Activated CD8-positive, alpha-beta T cell treated with anti-CD3 and anti-CD28 coated beads, Interleukin-2, amount 10 ng/mL, durations not matched to agents 7 days and 5 days (primary cell): Measurements from ENCODE around the gene SH2D4B. TPM values are rescaled to one million over a fixed set of nuclear protein-coding genes. Genes with fewer than 3 reads are reported as not detected.

Source experiments
- ATAC-seq: fragments of 150-1000 bp; cut with Tn5 transposase; one replicate; pipeline ENCODE4 v1.10.0; 2021; ENCODE audit warnings: moderate library complexity
- CTCF ChIA-PET: fragments of 350-600 bp; sonication (Branson Sonifier 250); formaldehyde crosslinking; loops from one replicate; lab custom pipeline; 2021; ENCODE audit warnings: antibody characterized with exemption; lab: Charles Lee
- POLR2A ChIA-PET: fragments of 350-600 bp; sonication (Branson Sonifier 250); formaldehyde crosslinking; loops from one replicate; lab custom pipeline; 2021; ENCODE audit warnings: antibody characterized with exemption; lab: Charles Lee
- DNase-seq: peaks from one replicate; pipeline ENCODE4 v3.0.0-alpha.2; 2020
- H3K27ac Mint-ChIP-seq: one replicate; pipeline ENCODE4 v1.8.0; 2021; ENCODE audit warnings: mild to moderate bottlenecking, mixed read lengths
- H3K27me3 Mint-ChIP-seq: one replicate; pipeline ENCODE4 v1.8.0; 2021; ENCODE audit warnings: low read depth, mixed read lengths
- H3K36me3 Mint-ChIP-seq: one replicate; pipeline ENCODE4 v1.8.0; 2021; ENCODE audit warnings: low read depth, mixed read lengths
- H3K4me1 Mint-ChIP-seq: one replicate; pipeline ENCODE4 v1.8.0; 2021; ENCODE audit warnings: low read depth, mixed read lengths
- H3K4me3 Mint-ChIP-seq: one replicate; pipeline ENCODE4 v1.8.0; 2021; ENCODE audit warnings: mild to moderate bottlenecking, mixed read lengths
- H3K9me3 Mint-ChIP-seq: one replicate; pipeline ENCODE4 v1.8.0; 2022; ENCODE audit warnings: mixed read lengths; ENCODE audit not compliant: insufficient read depth
- total RNA-seq, 2 experiments: library from RNA; stranded (reverse); gene quantifications; one replicate each; pipeline ENCODE4 v1.2.3, GENCODE V29; 2021

Gene SH2D4B
- total RNA-seq, 2 experiments from 2014 or later = 0.13 to 0.21 TPM

GRCh38 chr10:80659289-80659688 is 121.6 kb downstream of the SH2D4B start:
- ChIA-PET POLR2A (no interaction called here), CTCF (no interaction called here)
- Mint-ChIP-seq H3K27me3 (peaks cover under 1% of the 10 kb centered on the region), H3K4me3 (no peak overlapping the region), H3K27ac (no peak overlapping the region), H3K9me3 (no peaks in the 10 kb centered on the region), H3K4me1 (no peaks in the 10 kb centered on the region), H3K36me3 (no peaks in the 10 kb centered on the region)
- ATAC-seq (no peak), DNase-seq (no peak)

GRCh38 chr10:80660266-80660665 is 122.6 kb downstream of the SH2D4B start:
- CTCF ChIA-PET = interaction anchor here (1.1 kb wide), 1 partner anchor 16 kb away, joined by 4 read pairs; no protein-coding TSS in a partner anchor
- ATAC-seq = no peak
- no peaks in the 10 kb centered on the region for H3K36me3 Mint-ChIP-seq

GRCh38 chr10:80660736-80661135 is 123.0 kb downstream of the SH2D4B start:
- Mint-ChIP-seq H3K27me3 (peaks cover 2% of the 10 kb centered on the region), H3K27ac (no peak overlapping the region), H3K4me1 (no peaks in the 10 kb centered on the region), H3K9me3 (no peaks in the 10 kb centered on the region), H3K4me3 (no peak overlapping the region), H3K36me3 (no peaks in the 10 kb centered on the region)
- POLR2A ChIA-PET = no interaction called here
- ATAC-seq (no peak), DNase-seq (no peak)
- CTCF ChIA-PET = interaction anchor here (1.1 to 1.6 kb wide), 7 partner anchors 8 to 283 kb away, joined by 3 to 10 read pairs (median 4); no protein-coding TSS in a partner anchor

More at GRCh38 chr10:80660266-80660665, 122.6 kb downstream of the SH2D4B start:
- Mint-ChIP-seq H3K4me3 (no peak overlapping the region), H3K27me3 (peaks cover 2% of the 10 kb centered on the region), H3K9me3 (no peaks in the 10 kb centered on the region), H3K4me1 (no peaks in the 10 kb centered on the region), H3K27ac (no peak overlapping the region)
- DNase-seq = no peak
- POLR2A ChIA-PET = no interaction called here

GRCh38 chr10:80661526-80661925 is 123.8 kb downstream of the SH2D4B start:
- POLR2A ChIA-PET = no interaction called here
- H3K4me1 Mint-ChIP-seq = no peaks in the 10 kb centered on the region
- H3K36me3 Mint-ChIP-seq = no peaks in the 10 kb centered on the region
- H3K4me3 Mint-ChIP-seq = no peak overlapping the region
- CTCF ChIA-PET = interaction anchor here (1.0 to 3.3 kb wide), 10 partner anchors 9 to 283 kb away, joined by 3 to 16 read pairs (median 4); no protein-coding TSS in a partner anchor
- peaks cover 2% of the 10 kb centered on the region for H3K27me3 Mint-ChIP-seq
- ATAC-seq (no peak), DNase-seq (no peak)
- no peaks in the 10 kb centered on the region for H3K9me3 Mint-ChIP-seq
- no peak overlapping the region for H3K27ac Mint-ChIP-seq

GRCh38 chr10:80662429-80663261 is 124.9 kb downstream of the SH2D4B start:
- DNase-seq (peak; percentile 77), ATAC-seq (peak; percentile 73)
- no peak overlapping the region for H3K4me3 Mint-ChIP-seq
- no peak overlapping the region for H3K27ac Mint-ChIP-seq
- no peaks in the 10 kb centered on the region for H3K9me3 Mint-ChIP-seq
- ChIA-PET POLR2A (no interaction called here), CTCF (interaction anchor here (0.7 to 3.3 kb wide), 30 partner anchors 9 to 352 kb away, joined by 3 to 16 read pairs (median 4); no protein-coding TSS in a partner anchor)
- no peaks in the 10 kb centered on the region for H3K36me3 Mint-ChIP-seq
- H3K4me1 Mint-ChIP-seq = no peaks in the 10 kb centered on the region
- peaks cover 2% of the 10 kb centered on the region for H3K27me3 Mint-ChIP-seq

GRCh38 chr10:80664071-80664680 is 126.5 kb downstream of the SH2D4B start:
- no peak overlapping the region for H3K27ac Mint-ChIP-seq
- H3K4me3 Mint-ChIP-seq = no peak overlapping the region
- ATAC-seq (peak; percentile 50), DNase-seq (peak; percentile 58)
- H3K36me3 Mint-ChIP-seq = no peaks in the 10 kb centered on the region
- no peaks in the 10 kb centered on the region for H3K9me3 Mint-ChIP-seq
- H3K4me1 Mint-ChIP-seq = no peaks in the 10 kb centered on the region
- ChIA-PET CTCF (interaction anchor here (0.6 to 3.3 kb wide), 14 partner anchors 11 to 286 kb away, joined by 3 to 16 read pairs (median 4); no protein-coding TSS in a partner anchor), POLR2A (no interaction called here)
- peaks cover 2% of the 10 kb centered on the region for H3K27me3 Mint-ChIP-seq

GRCh38 chr10:80669485-80669884 is 131.8 kb downstream of the SH2D4B start:
- Mint-ChIP-seq H3K27me3 (peaks cover 2% of the 10 kb centered on the region), H3K4me1 (no peaks in the 10 kb centered on the region), H3K4me3 (no peak overlapping the region), H3K9me3 (no peaks in the 10 kb centered on the region), H3K36me3 (no peaks in the 10 kb centered on the region), H3K27ac (no peak overlapping the region)
- CTCF ChIA-PET = no interaction called here
- POLR2A ChIA-PET = no interaction called here
- no peak for DNase-seq
- no peak for ATAC-seq

- CTCF ChIA-PET = no interaction called here
- Mint-ChIP-seq H3K27ac (no peak overlapping the region), H3K4me3 (no peak overlapping the region)
These were observed 133.1 kb downstream of the SH2D4B start for GRCh38 chr10:80670774-80671173.

GRCh38 chr10:80671847-80672246 is 134.1 kb downstream of the SH2D4B start:
- Mint-ChIP-seq H3K4me3 (no peak overlapping the region), H3K4me1 (no peaks in the 10 kb centered on the region), H3K36me3 (no peaks in the 10 kb centered on the region), H3K27me3 (peaks cover 4% of the 10 kb centered on the region), H3K9me3 (no peaks in the 10 kb centered on the region), H3K27ac (no peak overlapping the region)
- ChIA-PET CTCF (interaction anchor here (0.9 to 1.1 kb wide), 2 partner anchors 10 to 15 kb away, joined by 4 to 5 read pairs; no protein-coding TSS in a partner anchor), POLR2A (no interaction called here)
- no peak for DNase-seq
- ATAC-seq = no peak

More at GRCh38 chr10:80670774-80671173, 133.1 kb downstream of the SH2D4B start:
- POLR2A ChIA-PET = no interaction called here
- peaks cover 2% of the 10 kb centered on the region for H3K27me3 Mint-ChIP-seq
- no peaks in the 10 kb centered on the region for H3K36me3 Mint-ChIP-seq
- no peaks in the 10 kb centered on the region for H3K4me1 Mint-ChIP-seq
- no peaks in the 10 kb centered on the region for H3K9me3 Mint-ChIP-seq
- ATAC-seq = no peak
- DNase-seq = no peak

- ChIA-PET POLR2A (no interaction called here), CTCF (interaction anchor here (1.0 to 1.1 kb wide), 2 partner anchors 10 to 11 kb away, joined by 4 to 6 read pairs; no protein-coding TSS in a partner anchor)
- H3K4me1 Mint-ChIP-seq = no peaks in the 10 kb centered on the region
- H3K27me3 Mint-ChIP-seq = peaks cover 4% of the 10 kb centered on the region
- H3K36me3 Mint-ChIP-seq = no peaks in the 10 kb centered on the region
- H3K4me3 Mint-ChIP-seq = no peak overlapping the region
- no peak for ATAC-seq
- no peak overlapping the region for H3K27ac Mint-ChIP-seq
- no peak for DNase-seq
- H3K9me3 Mint-ChIP-seq = no peaks in the 10 kb centered on the region
These were observed 134.9 kb downstream of the SH2D4B start for GRCh38 chr10:80672613-80673012.

GRCh38 chr10:80674809-80675208 is 137.1 kb downstream of the SH2D4B start:
- H3K4me3 Mint-ChIP-seq = no peak overlapping the region
- DNase-seq (no peak), ATAC-seq (no peak)
- H3K4me1 Mint-ChIP-seq = no peaks in the 10 kb centered on the region
- H3K27me3 Mint-ChIP-seq = peaks cover 4% of the 10 kb centered on the region
- ChIA-PET POLR2A (no interaction called here), CTCF (interaction anchor here (1.5 to 3.1 kb wide), 3 partner anchors 8 to 25 kb away, joined by 5 to 16 read pairs (median 6); no protein-coding TSS in a partner anchor)
- no peaks in the 10 kb centered on the region for H3K9me3 Mint-ChIP-seq
- H3K36me3 Mint-ChIP-seq = no peaks in the 10 kb centered on the region
- no peak overlapping the region for H3K27ac Mint-ChIP-seq
